ENCODE measurements around the gene CST8.

Gene CST8

DNA sequence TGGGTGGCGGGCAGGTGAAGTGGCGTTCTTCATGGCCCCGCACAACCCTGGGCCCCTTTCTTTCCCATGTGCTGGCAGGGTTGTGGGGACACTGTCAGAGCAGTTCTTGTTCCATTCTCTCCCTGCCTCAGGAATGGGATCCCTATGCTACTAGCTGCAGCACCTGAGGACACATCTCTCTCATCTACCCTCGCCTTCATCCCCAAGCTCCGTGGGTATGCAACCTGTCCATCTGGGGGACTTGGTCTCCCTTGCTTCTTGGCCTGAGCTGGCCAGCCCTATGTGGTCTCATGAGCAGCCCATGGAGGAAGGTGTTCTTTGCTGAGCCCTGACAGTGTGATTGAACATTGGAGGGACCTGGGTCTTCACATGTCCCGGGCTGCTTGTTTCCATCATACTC lies 53.2 kb downstream of the CST8 start:
- Histone ChIP-seq H3K27me3 (ENCODE audit: insufficient read depth, insufficient read length) (no peaks in the 10 kb centered on the region), H3K4me1 (ENCODE audit: insufficient read depth, insufficient read length) (no peaks in the 10 kb centered on the region), H3K36me3 (ENCODE audit: insufficient read depth, insufficient read length, low read length) (no peaks in the 10 kb centered on the region), H3K9ac (ENCODE audit: insufficient read length, low read depth) (no peak overlapping the region), H3K9me3 (ENCODE audit: insufficient read depth, low read length) (no peaks in the 10 kb centered on the region; the same call in 1 of the 2 replicates), H3K4me3 (ENCODE audit: insufficient read length, low read depth) (no peak overlapping the region)
- DNase-seq (ENCODE audit: low read depth, low spot score), result no peak
- TF ChIP-seq SUZ12 (IDR thresholded peaks at IDR 0.05; ENCODE audit: extremely low read depth, insufficient read depth, insufficient read length) (no peak), YY1 (IDR thresholded peaks at IDR 0.05; ENCODE audit: insufficient read depth, insufficient read length) (no peak), ZNF274 (IDR thresholded peaks at IDR 0.05; ENCODE audit: low read depth, low read length) (no peak)
